Tibial artery (tissue), 4 donors: Measurements from ENCODE around the gene OR51V1.

Experiments used
- DNase-seq, 2 donors: peaks; one replicate each; pipeline ENCODE4 v3.0.0-alpha.2; 2019
- H3K27ac ChIP-seq, 2 donors: fragments of 200-600 bp; sonication (generic) in 1 of 2; 1 replicate in 1 of 2; 2 replicates in 1 of 2; pipeline ENCODE4 v1.5.1; 2018 to 2019; ENCODE audit warnings: mild to moderate bottlenecking in 1 of 2
- H3K27me3 ChIP-seq, 2 donors: fragments of 200-600 bp; sonication (generic) in 1 of 2; one replicate each; pipeline versions ENCODE4 v1.5.1 to v1.6.0; 2016 to 2019
- H3K36me3 ChIP-seq, 3 donors: fragments of 200-600 bp; sonication (generic) in 2 of 3; one replicate each; pipeline ENCODE4 v1.5.1; 2016 to 2019; ENCODE audit warnings: mild to moderate bottlenecking in 2 of 3
- H3K4me1 ChIP-seq, 4 donors: fragments of 200-600 bp; sonication (generic) in 2 of 4; 1 replicate in 3 of 4; 2 replicates in 1 of 4; pipeline ENCODE4 v1.5.1; 2016 to 2019
- H3K4me3 ChIP-seq, 2 donors: fragments of 200-600 bp; sonication (generic) in 1 of 2; 1 replicate in 1 of 2; 2 replicates in 1 of 2; pipeline ENCODE4 v1.5.1; 2018 to 2019; ENCODE audit warnings: mild to moderate bottlenecking in 2 of 2
- H3K9me3 ChIP-seq, 3 donors: fragments of 200-600 bp; sonication (generic) in 1 of 3; one replicate each; pipeline ENCODE4 v1.5.1; 2016 to 2019
- intact Hi-C: fragments of 100-400 bp; cut with DNase I; formaldehyde crosslinking; loops from one replicate; pipeline ENCODE4 v1.15.0; 2023; ENCODE audit warnings: low total_unique reads
- TF ChIP-seq, protein P1 (sequence below), 2 experiments: fragments of 200-600 bp in 1 of 2; fragments of 450-650 bp in 1 of 2; IDR thresholded peaks; one replicate each; pipeline ENCODE4 v1.5.1; 2017 to 2019; ENCODE audit warnings: antibody characterized with exemption in 2 of 2, mild to moderate bottlenecking in 1 of 2, moderate library complexity in 1 of 2

The OR51V1 gene

DNA sequence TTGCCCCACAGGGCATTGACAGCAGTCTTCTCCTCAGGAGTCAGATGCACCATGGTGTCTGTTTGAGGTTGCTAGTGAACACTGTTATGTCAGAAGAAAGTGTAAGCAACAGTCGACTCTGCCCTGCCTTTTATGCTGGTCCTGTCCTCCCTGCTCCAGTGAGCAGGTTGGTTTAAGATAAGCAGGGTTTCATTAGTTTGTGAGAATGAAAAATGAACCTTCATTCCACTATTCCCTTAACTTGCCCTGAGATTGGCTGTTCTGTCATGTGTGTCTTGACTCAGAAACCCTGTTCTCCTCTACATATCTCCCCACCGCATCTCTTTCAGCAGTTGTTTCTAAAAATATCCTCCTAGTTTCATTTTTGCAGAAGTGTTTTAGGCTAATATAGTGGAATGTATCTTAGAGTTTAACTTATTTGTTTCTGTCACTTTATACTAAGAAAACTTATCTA lies 33.9 kb upstream of the OR51V1 start, which contains the start of gene HBD:
Gene HBD (minus strand): TSS at position 103 of the 454 bp plus-strand sequence. CDS start 50 bp downstream, at position 53.
- Histone ChIP-seq H3K4me1 (no peaks in the 10 kb centered on the region), H3K27me3 (no peaks in the 10 kb centered on the region), H3K27ac (no peak within 1 kb of the TSS), H3K36me3 (no peaks in the 10 kb centered on the region), H3K9me3 (no peaks in the 10 kb centered on the region), H3K4me3 (no peak within 1 kb of the TSS)
- TF ChIP-seq, protein P1, sequence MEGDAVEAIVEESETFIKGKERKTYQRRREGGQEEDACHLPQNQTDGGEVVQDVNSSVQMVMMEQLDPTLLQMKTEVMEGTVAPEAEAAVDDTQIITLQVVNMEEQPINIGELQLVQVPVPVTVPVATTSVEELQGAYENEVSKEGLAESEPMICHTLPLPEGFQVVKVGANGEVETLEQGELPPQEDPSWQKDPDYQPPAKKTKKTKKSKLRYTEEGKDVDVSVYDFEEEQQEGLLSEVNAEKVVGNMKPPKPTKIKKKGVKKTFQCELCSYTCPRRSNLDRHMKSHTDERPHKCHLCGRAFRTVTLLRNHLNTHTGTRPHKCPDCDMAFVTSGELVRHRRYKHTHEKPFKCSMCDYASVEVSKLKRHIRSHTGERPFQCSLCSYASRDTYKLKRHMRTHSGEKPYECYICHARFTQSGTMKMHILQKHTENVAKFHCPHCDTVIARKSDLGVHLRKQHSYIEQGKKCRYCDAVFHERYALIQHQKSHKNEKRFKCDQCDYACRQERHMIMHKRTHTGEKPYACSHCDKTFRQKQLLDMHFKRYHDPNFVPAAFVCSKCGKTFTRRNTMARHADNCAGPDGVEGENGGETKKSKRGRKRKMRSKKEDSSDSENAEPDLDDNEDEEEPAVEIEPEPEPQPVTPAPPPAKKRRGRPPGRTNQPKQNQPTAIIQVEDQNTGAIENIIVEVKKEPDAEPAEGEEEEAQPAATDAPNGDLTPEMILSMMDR (IDR thresholded peaks at IDR 0.05): no peak
- intact Hi-C loops: no loop called here
- no peak for DNase-seq

DNA sequence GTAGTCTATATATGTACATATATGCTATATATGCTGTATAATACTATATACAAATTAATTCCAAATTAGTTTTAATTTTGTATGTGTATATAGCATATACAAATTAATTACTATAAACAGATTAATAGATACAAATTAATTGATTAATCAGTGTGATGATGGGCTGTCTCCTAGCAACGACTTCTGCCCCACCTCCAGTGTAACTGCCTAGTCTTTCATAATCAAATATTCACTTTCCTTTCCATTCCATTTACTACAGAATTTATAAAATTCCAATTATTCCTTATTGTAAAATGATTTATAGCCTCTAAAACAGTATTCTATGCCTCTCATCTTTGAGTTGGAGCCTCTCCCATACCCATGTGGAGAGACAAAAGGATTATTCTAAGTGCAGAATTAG lies 32.8 kb upstream of the OR51V1 start:
- TF ChIP-seq, protein P1 (IDR thresholded peaks at IDR 0.05): no peak
- no peaks in the 10 kb centered on the region for H3K27me3 ChIP-seq
- intact Hi-C loops: no loop called here

DNA sequence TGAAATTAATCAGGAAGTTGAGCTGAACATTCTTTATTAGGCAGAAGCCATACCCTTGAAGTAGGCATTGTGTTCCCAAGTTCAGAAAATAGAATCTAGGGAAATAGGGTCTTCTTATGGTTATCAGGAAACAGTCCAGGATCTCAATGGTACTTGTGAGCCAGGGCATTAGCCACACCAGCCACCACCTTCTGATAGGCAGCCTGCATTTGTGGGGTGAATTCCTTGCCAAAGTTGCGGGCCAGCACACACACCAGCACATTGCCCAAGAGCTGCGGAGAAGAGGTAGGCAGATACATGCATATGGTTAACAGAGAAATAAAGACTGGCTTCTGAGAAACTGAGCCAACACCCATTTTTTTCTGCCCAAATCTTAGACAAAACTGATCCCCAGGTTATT lies 32.3 kb upstream of the OR51V1 start:
- Histone ChIP-seq H3K27ac (no peak overlapping the region), H3K36me3 (no peaks in the 10 kb centered on the region), H3K9me3 (no peaks in the 10 kb centered on the region), H3K27me3 (no peaks in the 10 kb centered on the region), H3K4me1 (no peaks in the 10 kb centered on the region), H3K4me3 (no peak overlapping the region)
- intact Hi-C loops: no loop called here
- TF ChIP-seq, protein P1 (IDR thresholded peaks at IDR 0.05): no peak
- DNase-seq: no peak

More for the DNA sequence above, 32.8 kb upstream of the OR51V1 start:
- DNase-seq: no peak
- Histone ChIP-seq H3K9me3 (no peaks in the 10 kb centered on the region), H3K4me1 (no peaks in the 10 kb centered on the region), H3K4me3 (no peak overlapping the region), H3K27ac (no peak overlapping the region), H3K36me3 (no peaks in the 10 kb centered on the region)

DNA sequence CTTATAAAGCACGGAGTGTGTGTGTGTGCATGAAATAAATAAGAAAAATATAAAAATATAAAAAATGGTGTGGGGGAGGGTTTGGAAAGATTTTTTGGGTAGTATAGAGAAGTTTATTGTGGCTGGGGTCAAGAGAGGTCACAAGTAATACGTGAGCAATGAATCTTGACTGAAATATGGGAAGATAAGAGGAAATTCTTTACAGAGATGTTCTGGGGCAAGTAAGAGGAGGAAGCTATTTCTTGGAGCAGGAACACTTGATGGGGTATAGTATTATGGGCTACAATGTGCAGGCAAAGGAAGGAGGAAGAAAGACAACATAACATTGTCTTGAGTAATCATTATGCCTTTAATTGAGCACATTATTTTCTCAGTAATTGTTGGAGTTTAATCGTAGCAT lies 31.7 kb upstream of the OR51V1 start:
- no peak overlapping the region for H3K27ac ChIP-seq
- no peaks in the 10 kb centered on the region for H3K9me3 ChIP-seq
- TF ChIP-seq, protein P1 (IDR thresholded peaks at IDR 0.05): no peak
- intact Hi-C loops: no loop called here
- H3K36me3 ChIP-seq: no peaks in the 10 kb centered on the region
- no peaks in the 10 kb centered on the region for H3K27me3 ChIP-seq
- H3K4me3 ChIP-seq: no peak overlapping the region
- no peak for DNase-seq
- H3K4me1 ChIP-seq: no peaks in the 10 kb centered on the region

DNA sequence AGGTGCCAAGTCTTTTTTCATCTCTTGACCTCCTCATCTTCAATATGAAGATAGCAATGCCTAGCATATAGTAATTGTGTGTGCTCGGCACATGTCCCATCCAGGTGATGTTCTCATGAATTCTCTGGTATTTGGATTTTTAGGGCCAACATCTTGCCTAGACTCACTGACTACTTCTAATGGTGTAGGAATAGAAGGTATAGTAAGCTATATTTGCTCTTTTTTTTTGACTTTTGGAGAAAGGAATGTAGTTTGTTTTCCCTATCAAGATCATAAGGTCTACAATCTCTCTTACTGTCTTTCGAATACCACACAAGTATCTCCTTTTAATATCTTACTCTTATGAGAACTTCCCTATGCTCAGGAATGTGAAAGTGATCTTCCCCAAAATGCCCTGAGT lies 30.6 kb upstream of the OR51V1 start:
- intact Hi-C loops: no loop called here
- Histone ChIP-seq H3K9me3 (no peaks in the 10 kb centered on the region), H3K4me3 (no peak overlapping the region), H3K4me1 (no peaks in the 10 kb centered on the region), H3K36me3 (no peaks in the 10 kb centered on the region), H3K27me3 (no peaks in the 10 kb centered on the region), H3K27ac (no peak overlapping the region)
- TF ChIP-seq, protein P1 (IDR thresholded peaks at IDR 0.05): no peak
- no peak for DNase-seq

DNA sequence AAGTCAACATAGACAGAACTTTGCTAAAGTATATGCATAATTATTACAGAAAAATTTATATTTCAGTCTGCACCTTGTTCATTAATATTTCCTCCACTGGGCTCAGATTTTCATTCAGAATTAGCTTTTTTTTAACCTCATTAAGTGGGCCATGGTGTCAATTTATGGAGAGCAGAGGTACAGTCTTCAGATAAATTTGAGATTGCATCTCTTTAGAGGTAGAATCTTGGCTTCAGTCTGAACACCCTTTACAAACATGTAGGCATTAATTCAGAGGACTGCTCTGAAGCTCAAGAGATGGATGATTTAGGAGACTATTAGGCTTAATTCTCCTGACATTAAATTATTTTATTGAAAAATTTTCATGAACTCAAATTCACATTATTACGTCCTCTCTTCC lies 29.8 kb upstream of the OR51V1 start:
- no peaks in the 10 kb centered on the region for H3K9me3 ChIP-seq
- intact Hi-C loops: no loop called here
- no peaks in the 10 kb centered on the region for H3K27me3 ChIP-seq
- H3K4me3 ChIP-seq: no peak overlapping the region
- no peaks in the 10 kb centered on the region for H3K36me3 ChIP-seq
- H3K27ac ChIP-seq: no peak overlapping the region
- no peaks in the 10 kb centered on the region for H3K4me1 ChIP-seq
- no peak for DNase-seq
- TF ChIP-seq, protein P1 (IDR thresholded peaks at IDR 0.05): no peak
